GM10248 (cell line): ENCODE data around the gene WLS.

Experiments
- CTCF ChIA-PET: fragments of 300-600 bp; sonication (Branson Sonifier 250); formaldehyde crosslinking; extraction: SDS; loops from one replicate; lab custom pipeline; 2021; ENCODE audit warnings: antibody characterized with exemption; lab: Yijun Ruan, JAX
- POLR2A ChIA-PET: fragments of 350-650 bp; sonication (Branson Sonifier 250); formaldehyde crosslinking; extraction: SDS; loops from one replicate; lab custom pipeline; 2020; ENCODE audit warnings: antibody characterized with exemption; lab: Yijun Ruan, JAX
- DNase-seq: peaks from one replicate; pipeline ENCODE4 v3.0.0; 2012; ENCODE audit errors: extremely low spot score
- CTCF ChIP-seq: IDR thresholded peaks from 2 replicates; pipeline ENCODE4 v1.5.1; 2012; ENCODE audit warnings: mild to moderate bottlenecking, low read depth; ENCODE audit errors: extremely low read depth, missing control alignments, control extremely low read depth

WLS gene

GRCh38 chr1:68185743-68186142, 46.6 kb downstream of the WLS start:
- DNase-seq, result no peak
- POLR2A ChIA-PET, result no interaction called here
- no peak for TF ChIP-seq CTCF
- CTCF ChIA-PET, result interaction anchor here (1.3 kb wide), 1 partner anchor 38 kb away, joined by 3 read pairs; no protein-coding TSS in a partner anchor

GRCh38 chr1:68183895-68184294, 48.4 kb downstream of the WLS start:
- no peak for DNase-seq
- no peak for TF ChIP-seq CTCF
- POLR2A ChIA-PET, result no interaction called here
- CTCF ChIA-PET, result interaction anchor here (1.0 kb wide), 1 partner anchor 11 kb away, joined by 3 read pairs; no protein-coding TSS in a partner anchor

- CTCF ChIA-PET, result no interaction called here
- DNase-seq, result no peak
- no peak for TF ChIP-seq CTCF
- POLR2A ChIA-PET, result no interaction called here
These were observed 51.2 kb downstream of the WLS start for GRCh38 chr1:68181165-68181556.

- ChIA-PET CTCF (no interaction called here), POLR2A (no interaction called here)
- DNase-seq, result no peak
- TF ChIP-seq CTCF, result no peak
These were observed 51.7 kb downstream of the WLS start for GRCh38 chr1:68180441-68181164.

- CTCF ChIA-PET, result no interaction called here
- POLR2A ChIA-PET, result no interaction called here
- no peak for TF ChIP-seq CTCF
- peak; percentile 16 for DNase-seq
These were observed 53.4 kb downstream of the WLS start for GRCh38 chr1:68178821-68179490.

GRCh38 chr1:68175621-68176398, 56.5 kb downstream of the WLS start:
- TF ChIP-seq CTCF, result no peak
- POLR2A ChIA-PET, result no interaction called here
- CTCF ChIA-PET, result interaction anchor here (0.8 to 1.9 kb wide), 7 partner anchors 11 to 146 kb away, joined by 3 to 6 read pairs (median 3); no protein-coding TSS in a partner anchor
- DNase-seq, result no peak
